ENCODE measurements around the gene PEAK1. TPM values are rescaled to one million over a fixed set of nuclear protein-coding genes. Genes with fewer than 3 reads are reported as not detected.

PEAK1 gene
- total RNA-seq, 1 experiment from 2014 or later = 13.8 TPM

- peaks cover 36% of the 10 kb centered on the region for H3K79me2 ChIP-seq (ENCODE audit: low read length)
- 0 out of 2 replicates have a peak, but pooled peaks cover 5% of the 10 kb centered on the region for H4K20me1 ChIP-seq (ENCODE audit: low read length)
- no peak for DNase-seq
- H3K27ac ChIP-seq (ENCODE audit: low read length) = no peak overlapping the region
- H3K9ac ChIP-seq (ENCODE audit: low read length) = no peak overlapping the region
- no peak for ATAC-seq
- H3K4me2 ChIP-seq (ENCODE audit: low read length) = no peak overlapping the region
- BruUV-seq (replicated peaks) = no TSS peak
- no peaks in the 10 kb centered on the region for H3K27me3 ChIP-seq (ENCODE audit: low read length)
- H3K9me3 ChIP-seq (ENCODE audit: low read length) = no peaks in the 10 kb centered on the region
- H2AFZ ChIP-seq (ENCODE audit: low read length) = no peak overlapping the region
- intact Hi-C loops (cut with micrococcal nuclease) = no loop called here
- no peaks in the 10 kb centered on the region for H3K36me3 ChIP-seq (ENCODE audit: low read depth, low read length)
- no peaks in the 10 kb centered on the region for H3F3A ChIP-seq (ENCODE audit: low read length, unreplicated experiment)
- peaks cover 6% of the 10 kb centered on the region; the same call in 1 of the 2 replicates for H3K4me1 ChIP-seq (ENCODE audit: insufficient read depth, low read length)
- H3K9me2 ChIP-seq (replicated peaks; ENCODE audit: low read length) = no peaks in the 10 kb centered on the region
- TF ChIP-seq EZH2phosphoT487 (IDR thresholded peaks at IDR 0.05; ENCODE audit: borderline replicate concordance, low read length) = no peak
- no peak for TF ChIP-seq EZH2 (IDR thresholded peaks at IDR 0.05; ENCODE audit: low read length, unreplicated experiment)
- no peak for TF ChIP-seq CTCF (conservative IDR thresholded peaks at IDR 0.05; ENCODE audit: low read depth, low read length)
- H3K4me3 ChIP-seq (ENCODE audit: low read length) = no peak overlapping the region
- POLR2A ChIA-PET (ENCODE audit: unreplicated experiment) = no interaction called here
- CTCF ChIA-PET = no interaction called here
Measured at GRCh38 chr15:77430213-77430612, 10.3 kb upstream of the PEAK1 start.

- TF ChIP-seq CTCF (conservative IDR thresholded peaks at IDR 0.05; ENCODE audit: low read depth, low read length) (no peak), EZH2 (IDR thresholded peaks at IDR 0.05; ENCODE audit: low read length, unreplicated experiment) (no peak), EZH2phosphoT487 (IDR thresholded peaks at IDR 0.05; ENCODE audit: borderline replicate concordance, low read length) (no peak)
- Histone ChIP-seq H3K36me3 (ENCODE audit: low read depth, low read length) (no peaks in the 10 kb centered on the region), H2AFZ (ENCODE audit: low read length) (no peak overlapping the region), H3F3A (ENCODE audit: low read length, unreplicated experiment) (no peaks in the 10 kb centered on the region), H3K4me2 (ENCODE audit: low read length) (no peak overlapping the region), H4K20me1 (ENCODE audit: low read length) (0 out of 2 replicates have a peak, but pooled peaks cover 5% of the 10 kb centered on the region), H3K4me3 (ENCODE audit: low read length) (no peak overlapping the region), H3K79me2 (ENCODE audit: low read length) (peaks cover 67% of the 10 kb centered on the region), H3K27ac (ENCODE audit: low read length) (no peak overlapping the region), H3K4me1 (ENCODE audit: insufficient read depth, low read length) (peaks cover 19% of the 10 kb centered on the region), H3K27me3 (ENCODE audit: low read length) (no peaks in the 10 kb centered on the region), H3K9me3 (ENCODE audit: low read length) (no peaks in the 10 kb centered on the region), H3K9ac (ENCODE audit: low read length) (no peak overlapping the region), H3K9me2 (replicated peaks; ENCODE audit: low read length) (no peaks in the 10 kb centered on the region)
- DNase-seq (no peak), ATAC-seq (no peak)
- ChIA-PET POLR2A (ENCODE audit: unreplicated experiment) (no interaction called here), CTCF (no interaction called here)
- intact Hi-C loops (cut with micrococcal nuclease) = loop anchor here (10.0 kb wide), 1 partner anchor 68 kb away; no protein-coding TSS in a partner anchor
- no TSS peak for BruUV-seq (replicated peaks)
Measured at GRCh38 chr15:77426871-77427270, 7.0 kb upstream of the PEAK1 start.

GRCh38 chr15:77426377-77426776 lies 6.5 kb upstream of the PEAK1 start:
- CTCF ChIA-PET = no interaction called here
- Histone ChIP-seq H3K9ac (ENCODE audit: low read length) (no peak overlapping the region), H2AFZ (ENCODE audit: low read length) (no peak overlapping the region), H3F3A (ENCODE audit: low read length, unreplicated experiment) (no peaks in the 10 kb centered on the region), H3K9me2 (replicated peaks; ENCODE audit: low read length) (no peaks in the 10 kb centered on the region), H3K4me3 (ENCODE audit: low read length) (no peak overlapping the region), H3K4me2 (ENCODE audit: low read length) (no peak overlapping the region), H3K27me3 (ENCODE audit: low read length) (no peaks in the 10 kb centered on the region), H3K9me3 (ENCODE audit: low read length) (no peaks in the 10 kb centered on the region), H3K4me1 (ENCODE audit: insufficient read depth, low read length) (peaks cover 23% of the 10 kb centered on the region), H3K36me3 (ENCODE audit: low read depth, low read length) (no peaks in the 10 kb centered on the region), H3K79me2 (ENCODE audit: low read length) (peaks cover 70% of the 10 kb centered on the region), H4K20me1 (ENCODE audit: low read length) (0 out of 2 replicates have a peak, but pooled peaks cover 5% of the 10 kb centered on the region), H3K27ac (ENCODE audit: low read length) (no peak overlapping the region)
- intact Hi-C loops (cut with micrococcal nuclease) = loop anchor here (10.0 kb wide), 1 partner anchor 68 kb away; no protein-coding TSS in a partner anchor
- no peak for ATAC-seq
- POLR2A ChIA-PET (ENCODE audit: unreplicated experiment) = no interaction called here
- BruUV-seq (replicated peaks) = no TSS peak
- DNase-seq = no peak
- TF ChIP-seq EZH2 (IDR thresholded peaks at IDR 0.05; ENCODE audit: low read length, unreplicated experiment) (no peak), EZH2phosphoT487 (IDR thresholded peaks at IDR 0.05; ENCODE audit: borderline replicate concordance, low read length) (no peak), CTCF (conservative IDR thresholded peaks at IDR 0.05; ENCODE audit: low read depth, low read length) (no peak)

Data from PC-3 (cell line).